B cell (primary cell): ENCODE results near the gene TMEM132E. TPM values are rescaled to one million over a fixed set of nuclear protein-coding genes. Genes with fewer than 3 reads are reported as not detected.

Experiments used
- ATAC-seq: fragments of 200-7000 bp; cut with Tn5 transposase; one replicate; pipeline ENCODE4 v1.10.0; 2021; ENCODE audit warnings: low read depth, mild to moderate bottlenecking, moderate number of reproducible peaks, moderate library complexity
- CTCF ChIA-PET: fragments of 350-600 bp; sonication (Branson Sonifier 250); formaldehyde crosslinking; loops from one replicate; lab custom pipeline; 2021; ENCODE audit warnings: antibody characterized with exemption, inconsistent platforms; lab: Charles Lee
- POLR2A ChIA-PET: fragments of 350-600 bp; sonication (Branson Sonifier 250); formaldehyde crosslinking; loops from one replicate; lab custom pipeline; 2021; ENCODE audit warnings: antibody characterized with exemption; lab: Charles Lee
- DNase-seq: peaks from one replicate; pipeline ENCODE4 v3.0.0; 2013
- H2AFZ ChIP-seq: 2 replicates; pipeline ENCODE4 v1.6.1; 2012; ENCODE audit warnings: mild to moderate bottlenecking, low read depth, low read length; ENCODE audit not compliant: insufficient read depth, poor library complexity, severe bottlenecking
- H3K27ac ChIP-seq, 2 donors: 1 replicate in 1 of 2; 2 replicates in 1 of 2; pipeline ENCODE4 v1.5.1; 2012 to 2013; ENCODE audit warnings: low read length in 2 of 2, mild to moderate bottlenecking in 2 of 2, moderate library complexity in 1 of 2
- H3K27me3 ChIP-seq, 4 experiments: fragments of 200-600 bp in 1 of 4; sonication (generic) in 1 of 4; replicated peaks in 1 of 4; 1 replicate in 2 of 4; 2 replicates in 2 of 4; pipeline versions ENCODE4 v1.6.1 to v1.7.0; 2013 to 2016; ENCODE audit warnings: low read length in 3 of 4, mild to moderate bottlenecking in 2 of 4, mixed read lengths in 1 of 4, moderate library complexity in 1 of 4; ENCODE audit not compliant: insufficient read depth in 4 of 4, control insufficient read depth in 3 of 4; ENCODE audit errors: control extremely low read depth in 1 of 4
- H3K36me3 ChIP-seq, 2 experiments: replicated peaks in 1 of 2; 1 replicate in 1 of 2; 2 replicates in 1 of 2; pipeline versions ENCODE4 v1.6.1 to v1.7.1; 2013; ENCODE audit warnings: low read length in 1 of 2; ENCODE audit not compliant: insufficient read depth in 2 of 2, control insufficient read depth in 1 of 2; ENCODE audit errors: control extremely low read depth in 1 of 2, extremely low read depth in 1 of 2
- H3K4me1 ChIP-seq, 2 donors: fragments of 200-600 bp in 1 of 2; sonication (generic) in 1 of 2; 1 replicate in 1 of 2; 2 replicates in 1 of 2; pipeline versions ENCODE4 v1.5.1 to v1.6.1; 2013 to 2017; ENCODE audit warnings: low read length in 2 of 2; ENCODE audit not compliant: control insufficient read depth in 2 of 2, insufficient read depth in 2 of 2
- H3K4me2 ChIP-seq: replicated peaks from 2 replicates; pipeline ENCODE3; 2012; ENCODE audit warnings: mild to moderate bottlenecking, low read depth, low read length; ENCODE audit not compliant: poor library complexity, severe bottlenecking
- H3K4me3 ChIP-seq, 5 experiments: fragments of 200-600 bp in 1 of 5; sonication (generic) in 1 of 5; 1 replicate in 3 of 5; 2 replicates in 2 of 5; pipeline versions ENCODE4 v1.5.1 to v1.7.0; 2011 to 2016; ENCODE audit warnings: low read length in 4 of 5, mild to moderate bottlenecking in 4 of 5, low read depth in 2 of 5, control low read depth in 1 of 5, moderate library complexity in 1 of 5; ENCODE audit not compliant: insufficient read depth in 1 of 5; ENCODE audit errors: control extremely low read depth in 1 of 5, extremely low read depth in 1 of 5
- H3K79me2 ChIP-seq: fragments of 200-600 bp; sonication (generic); one replicate; pipeline ENCODE4 v1.6.0; 2016; ENCODE audit warnings: low read length; ENCODE audit not compliant: control insufficient read depth, insufficient read depth
- H3K9ac ChIP-seq: fragments of 200-600 bp; sonication (generic); 2 replicates; pipeline ENCODE4 v1.6.1; 2017; ENCODE audit warnings: mild to moderate bottlenecking, low read length, moderate library complexity
- H3K9me3 ChIP-seq, 3 donors: one replicate each; pipeline versions ENCODE4 v1.6.1 to v1.7.1; 2013; ENCODE audit warnings: low read length in 2 of 3; ENCODE audit not compliant: control insufficient read depth in 2 of 3, insufficient read depth in 1 of 3; ENCODE audit errors: control extremely low read depth in 1 of 3
- H4K20me1 ChIP-seq: 2 replicates; pipeline ENCODE4 v1.6.0; 2012; ENCODE audit warnings: mild to moderate bottlenecking, low read length; ENCODE audit not compliant: insufficient read depth, control insufficient read depth, poor library complexity, severe bottlenecking
- H3K27ac Mint-ChIP-seq: one replicate; pipeline ENCODE4 v1.8.0; 2021; ENCODE audit warnings: mixed read lengths
- H3K27me3 Mint-ChIP-seq: one replicate; pipeline ENCODE4 v1.8.0; 2021; ENCODE audit warnings: mixed read lengths
- H3K4me1 Mint-ChIP-seq: one replicate; pipeline ENCODE4 v1.8.0; 2021; ENCODE audit warnings: mixed read lengths
- H3K4me3 Mint-ChIP-seq: one replicate; pipeline ENCODE4 v1.8.0; 2021; ENCODE audit warnings: mixed read lengths
- H3K9me3 Mint-ChIP-seq: one replicate; pipeline ENCODE4 v1.8.0; 2022; ENCODE audit warnings: mixed read lengths; ENCODE audit not compliant: insufficient read depth
- CTCF ChIP-seq: fragments of 200-600 bp; IDR thresholded peaks from one replicate; pipeline ENCODE4 v1.8.0; 2022; ENCODE audit warnings: antibody characterized with exemption, mild to moderate bottlenecking
- EZH2 ChIP-seq: IDR thresholded peaks from 2 replicates; pipeline ENCODE4 v1.6.1; 2012; ENCODE audit warnings: borderline replicate concordance, low read depth, mild to moderate bottlenecking, moderate library complexity, low read length; ENCODE audit not compliant: insufficient read depth, poor library complexity, severe bottlenecking
- WGBS: methylation state at CpG from one replicate; pipeline ENCODE4 v1.1.5; 2013; ENCODE audit warnings: missing lambda C conversion rate; ENCODE audit not compliant: insufficient coverage; 5-methylcytosine and 5-hydroxymethylcytosine counted together
- intact Hi-C: fragments of 100-400 bp; cut with micrococcal nuclease; formaldehyde crosslinking; loops from one replicate; pipeline ENCODE4 v1.10.0; 2022
- polyA plus RNA-seq: library from polyadenylated mRNA; depleted of rRNA; stranded (reverse); fragments of >200 nt; gene quantifications from 2 replicates; pipeline ENCODE4 v1.2.3, GENCODE V29; 2012
- total RNA-seq, 2 donors: library from RNA; stranded (reverse); fragments of 120-200 nt in 1 of 2; gene quantifications; 1 replicate in 1 of 2; 2 replicates in 1 of 2; pipeline versions ENCODE4 v1.2.3 to v1.2.4, GENCODE V29; 2013 to 2022

Gene TMEM132E
- total and polyA plus RNA-seq, 2 donors (not counting 1 experiment from before 2014, with no cell fraction given), result not detected

- TF ChIP-seq EZH2, result no peak
- TF ChIP-seq CTCF, result no peak
- H3K27ac Mint-ChIP-seq, result no peak overlapping the region
- Histone ChIP-seq H4K20me1 (no peaks in the 10 kb centered on the region), H3K27ac (no peak overlapping the region), H3K4me3 (no peak overlapping the region), H3K36me3 (no peaks in the 10 kb centered on the region), H3K79me2 (no peaks in the 10 kb centered on the region), H3K9me3 (no peaks in the 10 kb centered on the region), H2AFZ (no peak overlapping the region), H3K27me3 (peaks cover 0 to 18% (median 7%) of the 10 kb centered on the region in 4 experiments), H3K4me1 (no peaks in the 10 kb centered on the region), H3K9ac (no peak overlapping the region), H3K4me2 (no peak overlapping the region)
- H3K4me3 Mint-ChIP-seq, result no peak overlapping the region
- peaks cover 50% of the 10 kb centered on the region for H3K27me3 Mint-ChIP-seq
- intact Hi-C loops, result no loop called here
- POLR2A ChIA-PET, result no interaction called here
- ATAC-seq (no peak), DNase-seq (no peak)
- CTCF ChIA-PET, result no interaction called here
- H3K9me3 Mint-ChIP-seq, result no peaks in the 10 kb centered on the region
- H3K4me1 Mint-ChIP-seq, result no peaks in the 10 kb centered on the region
- 56% methylated on average over 3 of the region's 3 CpGs for WGBS
These were observed 31.8 kb upstream of the TMEM132E start for GRCh38 chr17:34547453-34548063.

GRCh38 chr17:34549966-34550365 lies 29.4 kb upstream of the TMEM132E start:
- H3K4me2 ChIP-seq, result no peak overlapping the region
- no peaks in the 10 kb centered on the region for H4K20me1 ChIP-seq
- WGBS, result 82% methylated on average over 6 of the region's 6 CpGs
- Mint-ChIP-seq H3K4me3 (no peak overlapping the region), H3K9me3 (no peaks in the 10 kb centered on the region), H3K27ac (no peak overlapping the region), H3K4me1 (no peaks in the 10 kb centered on the region), H3K27me3 (peaks cover 55% of the 10 kb centered on the region)
- DNase-seq (no peak), ATAC-seq (no peak)
- no peak overlapping the region for H3K4me3 ChIP-seq
- intact Hi-C loops, result no loop called here
- ChIA-PET CTCF (no interaction called here), POLR2A (no interaction called here)
- peaks cover 0 to 25% (median 0%) of the 10 kb centered on the region in 4 experiments for H3K27me3 ChIP-seq
- no peaks in the 10 kb centered on the region for H3K9me3 ChIP-seq
- no peak overlapping the region for H3K9ac ChIP-seq
- H3K27ac ChIP-seq, result no peak overlapping the region
- TF ChIP-seq EZH2 (no peak), CTCF (no peak)
- no peaks in the 10 kb centered on the region for H3K36me3 ChIP-seq
- H3K4me1 ChIP-seq, result no peaks in the 10 kb centered on the region
- H2AFZ ChIP-seq, result no peak overlapping the region
- no peaks in the 10 kb centered on the region for H3K79me2 ChIP-seq
